Neural cell (in vitro differentiated cells): ENCODE results near the gene NUDCD2. TPM values are rescaled to one million over a fixed set of nuclear protein-coding genes. Genes with fewer than 3 reads are reported as not detected.

Source experiments
- H2AFZ ChIP-seq: fragments of 200-600, 300-800 bp; sonication (generic), shearing (Covaris generic); 2 replicates; pipeline ENCODE4 v1.6.0; 2014; ENCODE audit warnings: low read depth, mild to moderate bottlenecking, antibody characterized with exemption, low read length, moderate library complexity
- H3F3A ChIP-seq: fragments of 200-600 bp; shearing (Covaris generic); 2 replicates; pipeline ENCODE4 v1.6.1; 2016; ENCODE audit warnings: mild to moderate bottlenecking, moderate library complexity, mixed read lengths, antibody characterized with exemption, low read length; ENCODE audit not compliant: insufficient read depth, poor library complexity, severe bottlenecking
- H3K27ac ChIP-seq: fragments of 200-600, 300-800 bp; sonication (generic), shearing (Covaris generic); 2 replicates; pipeline ENCODE4 v1.5.1; 2014; ENCODE audit warnings: mild to moderate bottlenecking, low read length, moderate library complexity
- H3K27me3 ChIP-seq: fragments of 300-800, 200-600 bp; sonication (generic), shearing (Covaris generic); 2 replicates; pipeline ENCODE4 v1.6.0; 2014; ENCODE audit warnings: mild to moderate bottlenecking, low read depth, low read length, moderate library complexity; ENCODE audit not compliant: insufficient read depth
- H3K36me3 ChIP-seq: fragments of 300-800, 200-600 bp; sonication (generic), shearing (Covaris generic); 2 replicates; pipeline ENCODE4 v1.5.1; 2014; ENCODE audit warnings: mild to moderate bottlenecking, antibody characterized with exemption, low read length, moderate library complexity; ENCODE audit not compliant: insufficient read depth
- H3K4me2 ChIP-seq: fragments of 300-800, 200-600 bp; sonication (generic), shearing (Covaris generic); 2 replicates; pipeline ENCODE4 v1.6.0; 2014; ENCODE audit warnings: mild to moderate bottlenecking, low read length
- H3K4me3 ChIP-seq: fragments of 300-800, 200-600 bp; sonication (generic), shearing (Covaris generic); 2 replicates; pipeline ENCODE4 v1.5.1; 2014; ENCODE audit warnings: mild to moderate bottlenecking, low read length, moderate library complexity
- H3K79me2 ChIP-seq: fragments of 200-600 bp; shearing (Covaris generic); replicated peaks from 2 replicates; pipeline ENCODE4 v1.6.0; 2014; ENCODE audit warnings: mild to moderate bottlenecking, low read length, moderate library complexity; ENCODE audit not compliant: insufficient read depth
- H3K9ac ChIP-seq: fragments of 300-800, 200-600 bp; sonication (generic), shearing (Covaris generic); 2 replicates; pipeline ENCODE4 v1.6.1; 2016; ENCODE audit warnings: mild to moderate bottlenecking, low read length, mixed read lengths
- H3K9me2 ChIP-seq: fragments of 200-600 bp; shearing (Covaris generic); 2 replicates; pipeline ENCODE4 v1.6.1; 2016; ENCODE audit warnings: mild to moderate bottlenecking, low read length, mixed read lengths; ENCODE audit not compliant: insufficient read depth
- H3K9me3 ChIP-seq: fragments of 200-600, 300-800 bp; sonication (generic), shearing (Covaris generic); 2 replicates; pipeline ENCODE4 v1.6.1; 2016; ENCODE audit warnings: mild to moderate bottlenecking, mixed run types, low read length, moderate library complexity, mixed read lengths
- H4K20me1 ChIP-seq: fragments of 200-600 bp; shearing (Covaris generic); 2 replicates; pipeline ENCODE4 v1.6.1; 2016; ENCODE audit warnings: mild to moderate bottlenecking, mixed run types; ENCODE audit not compliant: insufficient read depth
- CTCF ChIP-seq: fragments of 450-650 bp; IDR thresholded peaks from 2 replicates; pipeline ENCODE4 v1.5.1; 2014; ENCODE audit warnings: antibody characterized with exemption, mild to moderate bottlenecking, moderate library complexity; ENCODE audit not compliant: poor library complexity, severe bottlenecking
- EP300 ChIP-seq: fragments of 450-650 bp; conservative IDR thresholded peaks from 2 replicates; pipeline ENCODE4 v1.6.1; 2014; ENCODE audit warnings: antibody characterized with exemption, mild to moderate bottlenecking, moderate library complexity; ENCODE audit not compliant: poor library complexity, severe bottlenecking
- EZH2 ChIP-seq: fragments of 200-600, 300-800 bp; shearing (Covaris generic), sonication (generic); IDR thresholded peaks from 2 replicates; pipeline ENCODE4 v1.6.1; 2014; ENCODE audit warnings: antibody characterized with exemption, low read length, borderline replicate concordance, mild to moderate bottlenecking; ENCODE audit not compliant: insufficient read depth, poor library complexity, severe bottlenecking
- MXI1 ChIP-seq: fragments of 450-650 bp; conservative IDR thresholded peaks from 2 replicates; pipeline ENCODE4 v1.6.1; 2014; ENCODE audit warnings: antibody characterized with exemption, mild to moderate bottlenecking; ENCODE audit not compliant: poor library complexity, severe bottlenecking
- POLR2AphosphoS5 ChIP-seq: IDR thresholded peaks from 2 replicates; pipeline ENCODE4 v1.6.1; 2012
- RAD21 ChIP-seq: fragments of 450-650 bp; conservative IDR thresholded peaks from 2 replicates; pipeline ENCODE4 v1.6.1; 2014; ENCODE audit warnings: antibody characterized with exemption, mild to moderate bottlenecking, moderate library complexity
- REST ChIP-seq: IDR thresholded peaks from 2 replicates; pipeline ENCODE4 v1.6.1; 2012; ENCODE audit warnings: borderline replicate concordance
- SMC3 ChIP-seq: fragments of 450-650 bp; conservative IDR thresholded peaks from 2 replicates; pipeline ENCODE4 v1.6.1; 2014; ENCODE audit warnings: antibody characterized with exemption, mild to moderate bottlenecking, moderate library complexity; ENCODE audit not compliant: poor library complexity
- TAF1 ChIP-seq: IDR thresholded peaks from 2 replicates; pipeline ENCODE4 v1.6.1; 2012; ENCODE audit warnings: low read depth
- polyA plus RNA-seq: library from polyadenylated mRNA; depleted of rRNA; stranded (reverse); fragments of >200 nt; gene quantifications from 2 replicates; pipeline ENCODE4 v1.2.3, GENCODE V29; 2014

NUDCD2 gene
- polyA plus RNA-seq, 1 donor from 2014 or later = 17.7 TPM

GRCh38 chr5:163407034-163407655 is 52.8 kb downstream of the NUDCD2 start:
- H3K4me2 ChIP-seq = no peak overlapping the region
- H4K20me1 ChIP-seq = no peaks in the 10 kb centered on the region
- H3K36me3 ChIP-seq = no peaks in the 10 kb centered on the region
- no peak overlapping the region for H2AFZ ChIP-seq
- H3K79me2 ChIP-seq = no peaks in the 10 kb centered on the region
- H3K9ac ChIP-seq = no peak overlapping the region
- H3F3A ChIP-seq = no peaks in the 10 kb centered on the region
- no peaks in the 10 kb centered on the region for H3K9me2 ChIP-seq
- H3K9me3 ChIP-seq = no peaks in the 10 kb centered on the region
- no peak overlapping the region for H3K27ac ChIP-seq
- no peaks in the 10 kb centered on the region for H3K27me3 ChIP-seq
- TF ChIP-seq POLR2AphosphoS5 (no peak), TAF1 (no peak)
- H3K4me3 ChIP-seq = no peak overlapping the region

- Histone ChIP-seq H4K20me1 (no peaks in the 10 kb centered on the region), H2AFZ (no peak overlapping the region), H3K79me2 (no peaks in the 10 kb centered on the region), H3K9ac (no peak overlapping the region), H3K36me3 (no peaks in the 10 kb centered on the region), H3K9me3 (no peaks in the 10 kb centered on the region), H3K4me2 (no peak overlapping the region), H3K27me3 (no peaks in the 10 kb centered on the region), H3K27ac (no peak overlapping the region), H3K4me3 (no peak overlapping the region), H3F3A (no peaks in the 10 kb centered on the region), H3K9me2 (no peaks in the 10 kb centered on the region)
- TF ChIP-seq POLR2AphosphoS5 (no peak), CTCF (no peak), TAF1 (no peak), REST (no peak), RAD21 (no peak), SMC3 (no peak), EP300 (no peak)
These were observed 55.3 kb downstream of the NUDCD2 start for GRCh38 chr5:163404364-163405173.

- TF ChIP-seq EP300 = peak; percentile 88
- peak; percentile 89 for TF ChIP-seq POLR2AphosphoS5
- peak; percentile 35 for TF ChIP-seq REST
- peak; percentile 26 for TF ChIP-seq SMC3
- no peak for TF ChIP-seq EZH2
- TF ChIP-seq MXI1 = no peak
These were observed 57.9 kb downstream of the NUDCD2 start for GRCh38 chr5:163402007-163402406.

More at GRCh38 chr5:163402007-163402406, 57.9 kb downstream of the NUDCD2 start:
- H4K20me1 ChIP-seq = no peaks in the 10 kb centered on the region
- H3K9ac ChIP-seq = no peak overlapping the region
- H3K36me3 ChIP-seq = no peaks in the 10 kb centered on the region
- no peak overlapping the region for H3K4me2 ChIP-seq
- no peak overlapping the region for H3K4me3 ChIP-seq
- no peaks in the 10 kb centered on the region for H3K79me2 ChIP-seq
- H3F3A ChIP-seq = no peaks in the 10 kb centered on the region
- no peaks in the 10 kb centered on the region for H3K9me2 ChIP-seq
- H2AFZ ChIP-seq = no peak overlapping the region
- H3K27ac ChIP-seq = peak overlapping the region; percentile 38
- H3K27me3 ChIP-seq = no peaks in the 10 kb centered on the region
- H3K9me3 ChIP-seq = no peaks in the 10 kb centered on the region
